IPS-20b (cell line): Measurements from ENCODE around the gene SNX27.

ENCODE experiments used
- H3K27ac ChIP-seq: one replicate; pipeline ENCODE4 v1.5.1; 2013; ENCODE audit warnings: low read length
- H3K27me3 ChIP-seq: 2 replicates; pipeline ENCODE4 v1.6.1; 2013; ENCODE audit warnings: mild to moderate bottlenecking, low read length, inconsistent platforms; ENCODE audit not compliant: insufficient read depth
- H3K36me3 ChIP-seq: 2 replicates; pipeline ENCODE4 v1.6.1; 2013; ENCODE audit warnings: low read depth, mild to moderate bottlenecking, inconsistent platforms, low read length, moderate library complexity; ENCODE audit not compliant: insufficient read depth
- H3K4me1 ChIP-seq: 2 replicates; pipeline ENCODE4 v1.6.1; 2013; ENCODE audit warnings: mild to moderate bottlenecking, control low read depth, inconsistent platforms, low read length, moderate library complexity; ENCODE audit not compliant: insufficient read depth
- H3K4me3 ChIP-seq: 2 replicates; pipeline ENCODE4 v1.5.1; 2013; ENCODE audit warnings: mild to moderate bottlenecking, low read length, inconsistent platforms
- H3K9ac ChIP-seq: 2 replicates; pipeline ENCODE4 v1.6.1; 2013; ENCODE audit warnings: low read depth, mild to moderate bottlenecking, inconsistent platforms, low read length, moderate library complexity
- H3K9me3 ChIP-seq: 2 replicates; pipeline ENCODE4 v1.6.1; 2013; ENCODE audit warnings: mild to moderate bottlenecking, low read depth, low read length, inconsistent platforms; ENCODE audit not compliant: insufficient read depth

Gene SNX27

DNA sequence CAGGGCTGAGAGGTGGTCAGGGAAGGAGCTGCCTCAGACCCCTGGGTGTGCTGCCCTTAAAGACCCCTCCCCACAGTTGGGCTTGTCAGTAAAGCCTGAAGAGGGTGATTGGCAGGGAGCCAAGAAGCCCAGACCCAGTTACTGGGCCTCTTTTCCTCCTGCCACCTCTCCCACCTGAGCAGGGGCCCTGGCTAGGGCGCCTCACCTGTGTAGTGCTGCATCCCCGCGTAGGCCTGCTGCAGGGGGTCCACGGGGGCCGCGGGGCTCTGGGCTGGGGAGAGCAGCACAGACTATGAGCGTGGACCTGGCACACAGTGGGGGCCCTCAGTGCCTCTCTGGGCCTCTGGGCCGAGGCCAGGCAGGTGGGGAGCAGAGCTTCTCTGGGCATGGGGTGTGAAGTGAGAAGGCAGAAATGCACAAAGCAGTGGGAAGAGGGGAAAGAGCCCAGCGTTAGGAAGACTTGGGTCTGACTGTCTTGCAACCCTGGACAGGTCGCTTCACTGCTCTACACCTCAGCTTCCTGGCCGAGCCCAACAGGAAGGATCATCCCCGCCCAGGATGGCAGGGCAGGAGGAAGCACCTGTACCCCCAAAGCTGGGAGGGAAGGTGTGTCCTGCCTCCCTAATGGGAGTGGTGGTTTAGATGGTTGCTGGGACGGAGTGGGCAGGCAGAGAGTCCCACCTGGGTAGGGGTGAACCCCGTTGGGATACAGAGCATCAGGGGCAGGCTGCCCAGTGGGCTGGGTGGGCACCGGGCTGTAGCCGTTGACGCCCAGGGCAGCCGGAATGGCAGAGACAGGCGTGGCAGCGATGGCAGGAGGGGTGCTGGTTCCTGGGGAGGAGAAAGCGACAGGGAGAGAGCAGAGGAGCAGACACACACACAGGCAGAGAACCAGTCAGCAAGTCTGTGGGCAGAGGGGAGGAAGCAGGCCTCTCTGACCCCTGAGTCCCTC is 94.9 kb downstream of the SNX27 start:
- no peaks in the 10 kb centered on the region for H3K9me3 ChIP-seq
- no peak overlapping the region for H3K4me3 ChIP-seq

DNA sequence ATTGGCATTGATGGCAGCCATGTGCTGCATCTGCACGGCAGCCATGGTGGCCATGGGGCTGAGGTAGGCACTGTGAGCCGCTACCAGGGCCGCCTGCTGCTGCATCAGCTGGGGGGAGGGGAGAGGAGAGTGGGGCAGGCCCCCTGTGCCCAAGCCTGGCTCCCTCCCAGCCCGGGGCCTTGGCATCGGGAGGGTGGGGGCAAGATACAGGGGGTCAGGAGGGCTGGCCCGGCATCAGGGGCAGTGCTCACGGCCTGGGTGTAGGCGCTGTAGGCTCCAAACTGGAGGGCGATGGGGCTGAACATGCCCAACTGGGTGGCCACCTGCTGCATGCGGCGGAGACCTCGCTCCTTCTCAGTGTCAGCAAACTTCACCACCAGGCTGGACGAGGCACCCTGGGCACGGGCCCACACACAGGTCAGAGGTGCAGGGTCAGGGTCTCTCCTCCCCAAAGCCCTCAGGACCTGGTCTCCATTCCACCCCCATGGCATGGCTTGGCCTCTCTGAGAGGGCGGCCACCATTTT is 95.8 kb downstream of the SNX27 start:
- Histone ChIP-seq H3K27me3 (no peaks in the 10 kb centered on the region), H3K36me3 (no peaks in the 10 kb centered on the region), H3K4me3 (no peak overlapping the region), H3K27ac (no peak overlapping the region), H3K4me1 (peaks cover 2% of the 10 kb centered on the region; the same call in 1 of the 2 replicates), H3K9me3 (no peaks in the 10 kb centered on the region), H3K9ac (no peak overlapping the region)

More for the DNA sequence above, 94.9 kb downstream of the SNX27 start:
- peaks cover 2% of the 10 kb centered on the region; the same call in 1 of the 2 replicates for H3K36me3 ChIP-seq
- no peak overlapping the region for H3K9ac ChIP-seq
- no peaks in the 10 kb centered on the region for H3K27me3 ChIP-seq
- peaks cover 2% of the 10 kb centered on the region; the same call in 1 of the 2 replicates for H3K4me1 ChIP-seq
- H3K27ac ChIP-seq = no peak overlapping the region

- H3K27ac ChIP-seq = no peak overlapping the region
- H3K36me3 ChIP-seq = no peaks in the 10 kb centered on the region
- H3K4me1 ChIP-seq = peaks cover 2% of the 10 kb centered on the region; the same call in 1 of the 2 replicates
- H3K27me3 ChIP-seq = no peaks in the 10 kb centered on the region
- no peaks in the 10 kb centered on the region for H3K9me3 ChIP-seq
- no peak overlapping the region for H3K4me3 ChIP-seq
- no peak overlapping the region for H3K9ac ChIP-seq
Measured at GRCh38 chr1:151708891-151709290, 97.0 kb downstream of the SNX27 start.

DNA sequence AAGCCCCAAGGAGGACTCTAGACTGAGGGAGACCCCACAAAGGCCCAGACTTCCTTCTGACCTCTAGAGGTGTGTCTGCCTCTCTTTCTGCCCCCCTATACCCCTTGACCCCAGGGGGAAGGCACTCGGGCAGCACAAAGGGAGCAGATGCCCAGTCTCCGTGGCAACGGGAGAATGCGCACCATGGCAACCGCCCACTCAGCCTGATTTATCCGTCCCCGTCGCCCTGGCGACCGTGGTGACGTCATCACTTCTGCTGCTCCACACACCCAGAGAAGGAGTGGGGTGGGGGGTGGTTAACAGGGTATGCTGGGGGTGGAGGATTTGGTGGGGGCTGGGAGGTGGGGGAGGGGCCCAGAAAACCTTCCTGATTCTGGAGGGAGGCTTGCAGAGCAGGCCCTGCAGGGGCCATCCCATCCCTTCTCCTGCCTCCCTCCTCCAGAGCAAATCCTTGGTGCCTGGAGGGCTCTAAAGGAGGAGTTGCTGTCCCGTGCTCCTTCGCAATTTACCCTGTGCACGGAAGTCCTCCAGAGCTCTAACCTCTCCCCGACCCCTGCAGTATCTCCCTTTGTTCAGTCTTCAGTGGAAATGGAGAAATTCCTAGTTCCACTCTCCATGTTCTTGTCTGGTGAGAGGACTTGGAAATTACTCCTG is 98.5 kb downstream of the SNX27 start:
- Histone ChIP-seq H3K27ac (no peak overlapping the region), H3K4me3 (no peak overlapping the region), H3K9ac (no peak overlapping the region), H3K4me1 (peaks cover 2% of the 10 kb centered on the region; the same call in 1 of the 2 replicates), H3K36me3 (no peaks in the 10 kb centered on the region), H3K9me3 (no peaks in the 10 kb centered on the region), H3K27me3 (peaks cover 8% of the 10 kb centered on the region)

- peaks cover 2% of the 10 kb centered on the region; the same call in 1 of the 2 replicates for H3K4me1 ChIP-seq
- H3K4me3 ChIP-seq = no peak overlapping the region
- no peaks in the 10 kb centered on the region for H3K36me3 ChIP-seq
- no peak overlapping the region for H3K9ac ChIP-seq
- no peak overlapping the region for H3K27ac ChIP-seq
- peaks cover 9% of the 10 kb centered on the region for H3K27me3 ChIP-seq
- H3K9me3 ChIP-seq = no peaks in the 10 kb centered on the region
Measured at GRCh38 chr1:151711044-151711800, 99.4 kb downstream of the SNX27 start.

DNA sequence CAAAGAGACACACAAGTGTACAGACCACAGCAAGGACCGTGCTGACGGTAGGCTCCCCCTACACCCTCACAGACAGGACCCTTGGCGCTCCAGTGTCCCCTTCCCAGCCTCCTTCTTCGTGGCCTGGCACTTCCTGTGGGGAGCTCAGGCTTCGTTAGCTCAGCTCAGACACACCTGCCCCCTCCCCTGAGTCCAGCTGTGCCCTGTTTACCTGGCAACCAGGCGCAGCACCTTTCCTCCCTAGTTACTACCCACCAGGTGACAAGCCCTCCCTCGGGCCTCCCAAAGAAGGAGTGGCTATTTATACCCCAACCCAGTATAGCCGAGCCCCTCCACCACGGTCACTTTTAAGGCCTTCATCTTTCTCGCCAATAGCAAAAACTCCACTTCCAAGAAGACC is 100.1 kb downstream of the SNX27 start:
- no peaks in the 10 kb centered on the region for H3K9me3 ChIP-seq
- no peak overlapping the region for H3K27ac ChIP-seq
- no peak overlapping the region for H3K4me3 ChIP-seq
- peaks cover 2% of the 10 kb centered on the region; the same call in 1 of the 2 replicates for H3K4me1 ChIP-seq
- no peak overlapping the region for H3K9ac ChIP-seq
- H3K27me3 ChIP-seq = peaks cover 11% of the 10 kb centered on the region
- no peaks in the 10 kb centered on the region for H3K36me3 ChIP-seq

DNA sequence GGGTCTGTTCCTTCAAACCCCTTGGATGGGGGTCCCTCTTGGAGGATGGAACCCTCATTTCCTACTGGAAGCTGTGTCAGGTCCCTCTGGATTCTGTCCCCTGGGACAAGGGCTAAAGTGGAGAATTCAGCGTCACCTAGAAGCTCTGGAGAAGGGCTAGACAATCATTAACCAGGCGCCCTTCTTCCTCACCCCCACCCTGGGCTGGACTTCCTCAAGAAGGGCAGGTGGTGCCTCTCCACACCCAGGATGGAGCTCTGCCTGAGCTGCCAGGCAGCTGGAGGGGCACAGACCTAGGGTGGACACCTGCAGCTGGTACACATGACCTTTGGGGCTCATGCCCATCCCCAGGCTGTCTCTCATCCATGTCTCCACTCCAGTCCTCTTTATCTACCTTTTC is 101.2 kb downstream of the SNX27 start:
- Histone ChIP-seq H3K4me1 (peaks cover 2% of the 10 kb centered on the region; the same call in 1 of the 2 replicates), H3K4me3 (no peak overlapping the region), H3K27me3 (peaks cover 22% of the 10 kb centered on the region), H3K9me3 (no peaks in the 10 kb centered on the region), H3K27ac (no peak overlapping the region), H3K36me3 (no peaks in the 10 kb centered on the region), H3K9ac (no peak overlapping the region)

DNA sequence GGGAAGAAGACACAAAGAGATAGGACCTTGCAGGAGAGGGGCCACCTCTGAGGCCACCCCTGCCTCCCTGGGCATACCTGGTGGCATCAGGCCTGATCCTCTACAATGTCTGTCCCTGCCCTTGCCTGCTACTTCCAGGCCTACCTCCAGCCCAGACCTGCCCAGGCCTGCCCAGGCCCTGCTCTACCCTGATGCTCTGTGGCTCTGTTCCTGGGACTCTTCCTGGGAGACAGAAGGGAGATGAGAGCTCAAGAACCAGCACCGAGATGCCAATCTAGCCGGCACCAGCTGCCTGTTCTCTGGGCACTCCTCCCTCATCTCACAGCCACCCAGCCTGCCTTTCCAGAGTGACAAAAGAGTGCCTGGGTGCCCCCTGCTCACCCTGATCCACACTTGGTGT is 102.0 kb downstream of the SNX27 start:
- Histone ChIP-seq H3K4me1 (peaks cover 2% of the 10 kb centered on the region; the same call in 1 of the 2 replicates), H3K27ac (no peak overlapping the region), H3K4me3 (no peak overlapping the region), H3K36me3 (no peaks in the 10 kb centered on the region), H3K27me3 (peaks cover 31% of the 10 kb centered on the region), H3K9me3 (no peaks in the 10 kb centered on the region), H3K9ac (no peak overlapping the region)

DNA sequence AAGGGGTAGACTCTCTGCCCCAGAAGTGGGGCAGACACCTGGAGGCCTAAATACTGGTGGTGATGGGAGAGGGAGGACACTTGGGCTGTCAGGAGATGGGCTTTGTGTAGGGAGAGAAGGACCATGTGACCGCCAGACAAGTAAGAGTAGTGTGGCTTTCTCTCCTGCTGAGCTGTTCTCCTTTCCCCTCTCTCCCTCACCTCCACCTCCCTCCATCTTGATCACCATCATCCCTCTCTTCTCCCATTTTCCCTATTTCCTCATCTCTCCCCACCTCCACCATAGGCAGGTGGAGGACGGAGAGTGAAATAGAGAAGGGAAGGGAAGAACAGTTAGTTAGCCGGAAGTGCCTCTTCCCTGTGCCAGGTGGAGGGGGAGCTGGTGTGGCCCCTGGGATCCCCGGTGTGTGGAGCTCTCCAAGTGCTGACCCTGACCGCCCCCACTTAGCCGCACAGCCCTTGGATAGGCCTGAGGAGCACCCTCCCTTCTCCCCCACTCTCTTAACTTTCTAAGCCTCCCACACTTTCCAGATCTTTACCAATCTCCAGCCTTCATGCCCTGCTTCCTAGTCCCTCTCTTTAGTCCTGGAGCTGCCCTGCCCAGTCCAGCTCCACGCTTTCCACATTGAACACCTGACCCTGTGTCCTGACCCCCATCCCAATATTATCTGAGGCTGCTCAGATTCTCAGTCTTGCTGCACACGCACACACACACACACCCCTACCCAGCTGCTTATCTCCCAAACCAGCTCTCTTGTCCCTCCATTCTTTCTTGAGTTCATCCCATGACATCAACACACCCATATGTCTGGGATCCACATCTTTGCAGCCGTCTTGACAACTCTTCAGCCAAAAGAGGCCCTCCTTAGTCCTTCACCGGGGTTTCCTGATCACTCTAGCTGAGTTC is 103.2 kb downstream of the SNX27 start:
- peaks cover 2% of the 10 kb centered on the region; the same call in 1 of the 2 replicates for H3K4me1 ChIP-seq
- no peaks in the 10 kb centered on the region for H3K36me3 ChIP-seq
- no peak overlapping the region for H3K9ac ChIP-seq
- peaks cover 43% of the 10 kb centered on the region for H3K27me3 ChIP-seq
- no peak overlapping the region for H3K4me3 ChIP-seq
- H3K9me3 ChIP-seq = no peaks in the 10 kb centered on the region
- no peak overlapping the region for H3K27ac ChIP-seq

DNA sequence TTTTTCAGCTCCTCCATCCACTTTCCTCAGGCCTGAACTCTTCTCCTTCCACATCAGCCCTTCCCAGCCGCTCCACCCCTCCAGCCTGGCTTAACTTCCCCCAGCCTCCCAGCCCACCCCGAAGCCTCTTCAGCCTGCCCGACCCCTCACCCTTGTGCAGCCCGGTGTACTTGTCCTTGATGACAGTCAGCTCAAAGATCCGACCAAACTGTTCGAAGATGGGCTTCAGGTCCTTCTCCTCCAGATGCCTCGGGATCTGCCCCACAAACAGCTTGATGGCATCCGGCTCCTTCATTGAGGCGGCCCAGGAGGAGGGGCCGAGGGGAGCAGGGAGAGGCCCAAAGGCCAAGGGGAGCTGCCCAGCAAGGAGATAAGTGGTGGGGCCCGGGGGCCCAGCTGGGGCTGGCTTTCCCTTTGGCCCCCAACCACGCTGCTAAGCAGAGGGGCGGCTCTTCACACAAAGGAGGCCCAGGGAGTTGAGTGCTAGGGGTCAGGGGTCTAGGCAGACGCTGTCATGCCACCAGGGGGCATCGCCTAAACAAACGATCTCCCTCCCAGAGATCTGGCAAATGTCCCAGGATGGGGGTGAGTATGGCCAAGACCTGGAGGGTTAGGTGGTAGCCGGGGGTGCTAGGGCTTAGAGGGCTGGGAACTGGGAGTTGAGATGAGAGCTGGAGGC is 104.0 kb downstream of the SNX27 start:
- Histone ChIP-seq H3K9me3 (no peaks in the 10 kb centered on the region), H3K9ac (no peak overlapping the region), H3K4me3 (peak overlapping the region; percentile 63), H3K27me3 (peaks cover 51% of the 10 kb centered on the region), H3K36me3 (no peaks in the 10 kb centered on the region), H3K27ac (no peak overlapping the region), H3K4me1 (no peaks in the 10 kb centered on the region; the same call in 1 of the 2 replicates)
